Ovary (tissue), 9 donors: Measurements from ENCODE around the gene GRIN1. TPM values are rescaled to one million over a fixed set of nuclear protein-coding genes. Genes with fewer than 3 reads are reported as not detected.

Experiments
- DNase-seq, 5 donors: peaks; one replicate each; pipeline ENCODE4 v3.0.0-alpha.2; 2019 to 2020
- H3K27ac ChIP-seq, 2 donors: fragments of 200-600 bp; one replicate each; pipeline versions ENCODE4 v1.5.1 to v1.8.0; 2019 to 2022
- H3K27me3 ChIP-seq: fragments of 200-600 bp; one replicate; pipeline ENCODE4 v1.8.0; 2022
- H3K36me3 ChIP-seq: fragments of 200-600 bp; sonication (generic); one replicate; pipeline ENCODE4 v1.5.1; 2019
- H3K4me1 ChIP-seq: one replicate; pipeline ENCODE4 v1.8.1; 2013; ENCODE audit warnings: mild to moderate bottlenecking, moderate library complexity; ENCODE audit not compliant: insufficient read depth
- H3K4me3 ChIP-seq: fragments of 200-600 bp; sonication (generic); one replicate; pipeline ENCODE4 v1.5.1; 2017
- H3K9me3 ChIP-seq, 2 donors: fragments of 200-600 bp in 1 of 2; sonication (generic) in 1 of 2; one replicate each; pipeline versions ENCODE4 v1.5.1 to v1.8.1; 2013 to 2019; ENCODE audit warnings: mild to moderate bottlenecking in 1 of 2, moderate library complexity in 1 of 2
- EP300 ChIP-seq: sonication (generic); formaldehyde crosslinking; IDR thresholded peaks from one replicate; pipeline ENCODE4 v1.6.1; 2017; ENCODE audit warnings: antibody characterized with exemption
- POLR2A ChIP-seq: fragments of 450-650 bp; IDR thresholded peaks from one replicate; pipeline ENCODE4 v1.6.1; 2017; ENCODE audit warnings: antibody characterized with exemption, mild to moderate bottlenecking, moderate library complexity
- WGBS, 3 donors: extraction: QIAGEN DNeasy Blood & Tissue Kit in 1 of 3; methylation state at CpG; one replicate each; pipeline versions ENCODE4 v1.1.5 to v1.1.7; 2013 to 2017; 5-methylcytosine and 5-hydroxymethylcytosine counted together
- intact Hi-C, 4 donors: fragments of 100-400 bp; cut with DNase I; formaldehyde crosslinking; loops; one replicate each; pipeline versions ENCODE4 v1.11.0 to v1.15.1; 2022 to 2023
- polyA plus RNA-seq, 2 donors: library from polyadenylated mRNA; stranded (reverse); fragments of 200-250 nt in 1 of 2; fragments of 350-450 nt in 1 of 2; fragmentation: Illumina TruSeq in 1 of 2; extraction: RNeasy Lipid Tissue Mini Kit (QIAGEN cat#74804) in 1 of 2; gene quantifications; one replicate each; pipeline ENCODE4 v1.2.3, GENCODE V29; 2013 to 2014
- total RNA-seq, 7 donors: library from RNA; depleted of rRNA in 2 of 7; stranded (reverse); fragments of >200 nt in 2 of 7; fragmentation: NEBNext Ultra II Directional in 3 of 7; extraction: Animal tissue kit (Norgen Biotek cat#: 25700) in 3 of 7; gene quantifications; one replicate each; pipeline versions ENCODE4 v1.1.0 to v1.2.4, GENCODE V29; 2016 to 2023
- TF ChIP-seq, protein P1 (sequence below), 3 donors: fragments of 450-650 bp in 2 of 3; fragments of 200-600 bp in 1 of 3; IDR thresholded peaks; one replicate each; pipeline versions ENCODE4 v1.5.1 to v1.8.0; 2016 to 2022; ENCODE audit warnings: antibody characterized with exemption in 3 of 3, mild to moderate bottlenecking in 1 of 3
- donor health status: DM: no; HTN: no; CAD: no; lungs with moderate emphysema.
- donor health status: DM: no; HTN: no; CAD: no.
- donor health status: Bipolar disorder and iron deficiency.
- donor health status: DM: yes; HTN: yes; CAD: no.
- donor health status: DM: no; HTN: no; CAD: no.
- donor health status: DM: yes; HTN: yes; CAD: no.

GRIN1 gene
- total and polyA plus RNA-seq, 9 donors: 0.15 TPM; not detected in 8

DNA sequence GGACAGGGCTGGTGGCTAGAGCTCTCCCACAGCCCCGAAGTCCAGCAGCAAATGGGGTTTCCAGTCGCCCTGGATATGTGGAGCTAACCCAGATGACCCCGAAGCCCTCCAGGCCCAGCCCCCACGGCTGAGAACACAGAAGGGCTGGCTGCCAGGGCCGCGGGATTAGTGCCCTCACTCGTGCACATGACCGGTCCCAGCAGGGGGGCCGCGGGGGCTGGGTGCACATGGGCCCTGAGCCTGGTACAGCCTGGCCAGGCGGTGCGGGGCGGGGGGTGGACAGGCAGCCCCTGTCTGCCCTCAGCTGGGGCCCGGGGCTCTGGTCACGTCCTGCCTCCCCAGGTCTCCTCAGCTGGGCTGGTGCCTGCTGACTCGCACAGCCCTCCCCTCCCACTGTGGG, 55.4 kb downstream of the GRIN1 start:
- peaks cover 13% of the 10 kb centered on the region for H3K4me1 ChIP-seq
- H3K36me3 ChIP-seq: no peaks in the 10 kb centered on the region
- WGBS, 3 donors: 65 to 67% (median 66%) methylated on average over 14 to 16 of the region's 16 CpGs
- TF ChIP-seq, protein P1, sequence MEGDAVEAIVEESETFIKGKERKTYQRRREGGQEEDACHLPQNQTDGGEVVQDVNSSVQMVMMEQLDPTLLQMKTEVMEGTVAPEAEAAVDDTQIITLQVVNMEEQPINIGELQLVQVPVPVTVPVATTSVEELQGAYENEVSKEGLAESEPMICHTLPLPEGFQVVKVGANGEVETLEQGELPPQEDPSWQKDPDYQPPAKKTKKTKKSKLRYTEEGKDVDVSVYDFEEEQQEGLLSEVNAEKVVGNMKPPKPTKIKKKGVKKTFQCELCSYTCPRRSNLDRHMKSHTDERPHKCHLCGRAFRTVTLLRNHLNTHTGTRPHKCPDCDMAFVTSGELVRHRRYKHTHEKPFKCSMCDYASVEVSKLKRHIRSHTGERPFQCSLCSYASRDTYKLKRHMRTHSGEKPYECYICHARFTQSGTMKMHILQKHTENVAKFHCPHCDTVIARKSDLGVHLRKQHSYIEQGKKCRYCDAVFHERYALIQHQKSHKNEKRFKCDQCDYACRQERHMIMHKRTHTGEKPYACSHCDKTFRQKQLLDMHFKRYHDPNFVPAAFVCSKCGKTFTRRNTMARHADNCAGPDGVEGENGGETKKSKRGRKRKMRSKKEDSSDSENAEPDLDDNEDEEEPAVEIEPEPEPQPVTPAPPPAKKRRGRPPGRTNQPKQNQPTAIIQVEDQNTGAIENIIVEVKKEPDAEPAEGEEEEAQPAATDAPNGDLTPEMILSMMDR (IDR thresholded peaks at IDR 0.05): no peak
- TF ChIP-seq EP300 (no peak), POLR2A (no peak)
- no peak overlapping the region for H3K27ac ChIP-seq
- no peaks in the 10 kb centered on the region for H3K9me3 ChIP-seq
- no peak overlapping the region for H3K4me3 ChIP-seq
- DNase-seq: no peak
- intact Hi-C loops: no loop called here
- no peaks in the 10 kb centered on the region for H3K27me3 ChIP-seq

DNA sequence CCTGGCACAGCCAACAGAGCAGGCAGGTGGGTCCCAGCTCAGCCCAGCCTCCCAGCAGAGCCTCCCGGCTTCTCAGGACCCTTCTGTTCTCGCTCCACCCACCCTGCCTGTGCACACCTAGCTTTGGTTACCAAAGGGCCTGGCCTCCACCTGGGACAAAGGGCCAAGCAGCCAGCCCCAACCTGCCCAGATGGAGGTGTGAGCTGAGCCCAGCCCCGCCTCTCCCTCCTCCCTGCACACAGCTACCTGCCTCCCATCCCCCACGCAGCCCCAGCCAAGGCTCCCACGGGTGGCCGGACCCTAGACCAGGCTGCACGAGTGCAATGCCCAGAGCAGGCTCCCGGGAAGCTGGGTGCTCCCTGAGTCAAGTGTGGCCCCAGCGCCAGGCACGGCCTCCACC, 56.0 kb downstream of the GRIN1 start:
- WGBS, 3 donors: 77 to 81% (median 80%) methylated on average over 10 of the region's 10 CpGs
- peaks cover 11% of the 10 kb centered on the region for H3K4me1 ChIP-seq
- no peaks in the 10 kb centered on the region for H3K9me3 ChIP-seq
- H3K4me3 ChIP-seq: no peak overlapping the region
- no peak overlapping the region for H3K27ac ChIP-seq
- DNase-seq: no peak
- H3K27me3 ChIP-seq: no peaks in the 10 kb centered on the region
- no peak for TF ChIP-seq EP300
- TF ChIP-seq, protein P1 (IDR thresholded peaks at IDR 0.05): no peak
- no peak for TF ChIP-seq POLR2A
- intact Hi-C loops: no loop called here
- no peaks in the 10 kb centered on the region for H3K36me3 ChIP-seq

DNA sequence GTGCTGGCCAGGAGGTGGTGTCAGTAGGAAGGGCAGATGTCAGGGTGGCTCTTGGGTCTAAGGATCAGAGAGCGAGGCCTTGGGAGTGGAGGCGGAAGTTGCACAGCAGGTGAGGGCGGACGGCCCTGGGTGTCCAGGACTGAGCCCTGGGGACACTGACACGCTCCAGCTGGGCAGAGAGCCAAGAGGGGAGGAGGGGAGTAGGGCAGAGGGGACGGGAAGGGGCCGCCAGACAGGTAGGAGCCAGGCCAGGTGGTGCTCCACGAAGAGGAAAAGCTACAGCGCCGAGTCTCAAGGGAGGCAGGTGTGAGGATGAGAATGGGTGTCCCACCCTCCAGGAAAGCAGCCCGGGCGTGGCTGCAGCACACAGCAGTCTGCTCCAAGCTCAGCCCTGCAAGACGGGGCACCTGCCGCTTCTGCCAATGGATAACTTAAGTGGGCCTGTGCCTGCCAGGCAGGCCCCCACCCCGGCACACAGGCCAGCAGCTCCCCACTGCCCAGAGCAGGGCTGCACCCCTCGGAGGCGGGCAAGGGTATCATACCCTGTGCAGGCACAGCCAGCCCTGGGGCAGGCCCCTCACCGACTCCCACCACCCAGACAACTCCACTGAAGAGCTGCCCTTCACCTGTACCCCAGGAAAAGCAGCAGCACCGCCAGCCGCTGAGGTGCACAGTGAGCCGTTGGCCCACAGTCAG, 56.7 kb downstream of the GRIN1 start:
- Histone ChIP-seq H3K27ac (no peak overlapping the region), H3K9me3 (no peaks in the 10 kb centered on the region), H3K4me3 (no peak overlapping the region), H3K4me1 (peaks cover 9% of the 10 kb centered on the region), H3K27me3 (no peaks in the 10 kb centered on the region), H3K36me3 (no peaks in the 10 kb centered on the region)
- no peak for TF ChIP-seq EP300
- TF ChIP-seq, protein P1 (IDR thresholded peaks at IDR 0.05): no peak
- TF ChIP-seq POLR2A: no peak
- 83 to 87% (median 85%) methylated on average over 20 to 21 of the region's 21 CpGs for WGBS, 3 donors
- intact Hi-C loops: no loop called here
- DNase-seq: no peak

DNA sequence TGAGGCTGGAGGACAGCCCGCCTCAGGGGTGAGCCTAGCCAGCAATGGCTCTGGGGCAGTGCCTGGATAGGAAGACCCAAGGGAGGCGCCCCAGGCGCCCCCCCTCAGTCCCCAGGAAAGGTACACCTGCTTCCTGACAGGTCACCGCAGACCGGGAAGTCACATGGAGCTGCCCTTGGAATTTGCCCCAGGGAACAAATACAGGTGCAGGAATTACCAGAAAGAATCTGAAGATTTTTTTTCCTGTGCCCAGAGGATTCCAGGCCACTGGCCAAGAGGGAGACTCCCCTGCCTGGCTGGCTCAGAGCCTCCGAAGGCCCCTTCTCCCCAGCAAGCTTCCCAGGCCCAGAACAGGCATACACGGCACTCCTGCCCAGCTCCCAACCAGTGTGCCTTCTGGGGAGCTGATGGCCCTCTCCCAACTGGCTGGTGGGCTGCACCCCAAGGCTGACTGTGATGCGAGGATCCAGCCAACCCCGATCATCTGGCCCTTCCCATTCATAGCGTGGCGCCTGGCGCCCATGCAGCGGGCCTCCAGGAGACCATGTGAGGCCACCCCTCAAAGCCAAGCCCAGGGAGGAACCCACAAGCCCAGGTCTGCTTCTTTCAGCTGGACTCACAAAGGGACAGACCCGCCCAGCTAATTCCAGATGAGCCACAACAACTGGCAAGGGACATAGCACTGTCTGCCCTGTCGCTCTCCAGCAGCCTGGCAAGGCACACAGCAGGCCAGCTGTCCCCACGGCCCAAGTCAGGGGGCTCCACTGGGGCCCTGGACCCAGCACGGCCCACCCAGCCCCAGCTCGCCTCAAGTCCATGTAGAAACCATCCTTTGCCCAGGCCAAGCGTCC, 59.3 kb downstream of the GRIN1 start:
- Histone ChIP-seq H3K36me3 (no peaks in the 10 kb centered on the region), H3K9me3 (no peaks in the 10 kb centered on the region), H3K27me3 (no peaks in the 10 kb centered on the region), H3K4me1 (peaks cover 9% of the 10 kb centered on the region), H3K27ac (no peak overlapping the region), H3K4me3 (no peak overlapping the region)
- intact Hi-C loops: no loop called here
- 73 to 82% (median 79%) methylated on average over 12 to 19 of the region's 19 CpGs for WGBS, 3 donors
- TF ChIP-seq POLR2A: no peak
- TF ChIP-seq EP300: no peak
- TF ChIP-seq, protein P1 (IDR thresholded peaks at IDR 0.05): no peak
- no peak for DNase-seq
